Neural progenitor cell (in vitro differentiated cells): ENCODE data around the gene FYTTD1. TPM values are rescaled to one million over a fixed set of nuclear protein-coding genes. Genes with fewer than 3 reads are reported as not detected.

Experiments used
- DNase-seq: peaks from one replicate; pipeline ENCODE4 v3.0.0-alpha.2; 2016; ENCODE audit warnings: low spot score
- H2AFZ ChIP-seq: fragments of 200-600 bp; sonication (generic); replicated peaks from 2 replicates; pipeline ENCODE4 v1.6.1; 2016; ENCODE audit warnings: antibody characterized with exemption
- H3F3A ChIP-seq: fragments of 200-600 bp; sonication (generic); 2 replicates; pipeline ENCODE4 v1.6.1; 2016; ENCODE audit warnings: antibody characterized with exemption, low read depth
- H3K27ac ChIP-seq: fragments of 200-600 bp; sonication (generic); 2 replicates; pipeline ENCODE4 v1.5.1; 2016; ENCODE audit warnings: mild to moderate bottlenecking
- H3K27me3 ChIP-seq: fragments of 200-600 bp; sonication (generic); 2 replicates; pipeline ENCODE4 v1.6.1; 2016; ENCODE audit warnings: mild to moderate bottlenecking, moderate library complexity
- H3K36me3 ChIP-seq: fragments of 200-600 bp; sonication (generic); 2 replicates; pipeline ENCODE4 v1.5.1; 2016
- H3K4me1 ChIP-seq: fragments of 200-600 bp; sonication (generic); 2 replicates; pipeline ENCODE4 v1.6.1; 2016; ENCODE audit warnings: mixed run types
- H3K4me2 ChIP-seq: fragments of 200-600 bp; sonication (generic); 2 replicates; pipeline ENCODE4 v1.6.1; 2016
- H3K4me3 ChIP-seq: fragments of 200-600 bp; sonication (generic); 2 replicates; pipeline ENCODE4 v1.5.1; 2016
- H3K79me2 ChIP-seq: fragments of 200-600 bp; sonication (generic); 2 replicates; pipeline ENCODE4 v1.6.1; 2016; ENCODE audit warnings: low read depth
- H3K9ac ChIP-seq: fragments of 200-600 bp; sonication (generic); 2 replicates; pipeline ENCODE4 v1.6.1; 2016
- H3K9me3 ChIP-seq: fragments of 200-600 bp; sonication (generic); 2 replicates; pipeline ENCODE4 v1.5.1; 2016; ENCODE audit warnings: low read depth
- H4K20me1 ChIP-seq: fragments of 200-600 bp; sonication (generic); 2 replicates; pipeline ENCODE4 v1.6.1; 2016; ENCODE audit warnings: low read depth
- H3K27ac Mint-ChIP-seq: 3 replicates; pipeline ENCODE4 v1.8.0; 2021; ENCODE audit warnings: mixed read lengths
- H3K27me3 Mint-ChIP-seq: 2 replicates; pipeline ENCODE4 v1.8.0; 2022; ENCODE audit warnings: low read depth, mild to moderate bottlenecking, inconsistent platforms, moderate library complexity, mixed read lengths; ENCODE audit not compliant: insufficient read depth
- H3K36me3 Mint-ChIP-seq: 3 replicates; pipeline ENCODE4 v1.8.0; 2021; ENCODE audit warnings: mixed read lengths
- H3K4me1 Mint-ChIP-seq: 3 replicates; pipeline ENCODE4 v1.8.0; 2021; ENCODE audit warnings: mixed read lengths
- H3K4me3 Mint-ChIP-seq: 3 replicates; pipeline ENCODE4 v1.8.0; 2021; ENCODE audit warnings: mild to moderate bottlenecking, moderate library complexity, mixed read lengths
- H3K9me3 Mint-ChIP-seq: 3 replicates; pipeline ENCODE4 v1.8.0; 2020; ENCODE audit warnings: mixed read lengths
- EZH2 ChIP-seq: fragments of 200-600 bp; sonication (generic); IDR thresholded peaks from 2 replicates; pipeline ENCODE4 v1.6.1; 2017; ENCODE audit warnings: antibody characterized with exemption, mild to moderate bottlenecking, moderate library complexity
- EZH2phosphoT487 ChIP-seq: fragments of 200-600 bp; sonication (generic); IDR thresholded peaks from 2 replicates; pipeline ENCODE4 v1.6.1; 2017; ENCODE audit warnings: antibody characterized with exemption
- total RNA-seq: library from RNA; depleted of rRNA; stranded (reverse); fragments of >200 nt; gene quantifications from 2 replicates; pipeline ENCODE4 v1.2.3, GENCODE V29; 2015; ENCODE audit warnings: low replicate concordance
- TF ChIP-seq, protein P1 (sequence below): fragments of 200-600 bp; sonication (generic); IDR thresholded peaks from 2 replicates; pipeline ENCODE4 v1.5.1; 2017; ENCODE audit warnings: antibody characterized with exemption, mild to moderate bottlenecking

FYTTD1 gene
- total RNA-seq, 1 donor from 2014 or later: 104 TPM

DNA sequence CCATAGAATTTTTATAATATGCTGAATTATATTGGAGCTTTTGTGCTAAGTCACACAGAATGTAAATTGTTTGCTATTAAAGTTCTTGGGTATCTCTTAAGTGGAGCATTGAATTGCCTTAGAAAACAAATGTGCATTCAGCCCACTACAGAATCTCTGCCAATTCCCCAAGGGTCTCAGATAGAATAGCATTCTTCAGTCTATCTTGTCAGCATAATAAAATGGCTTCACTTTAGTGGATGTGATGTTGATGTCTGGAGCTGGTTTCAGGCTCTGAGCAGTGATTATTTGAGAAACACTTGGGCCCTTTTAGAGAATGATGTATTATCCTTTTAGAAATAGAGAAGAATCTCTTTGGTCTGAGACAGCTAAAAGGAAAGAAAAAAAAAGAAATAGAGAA lies 86.6 kb downstream of the FYTTD1 start:
- TF ChIP-seq, protein P1, sequence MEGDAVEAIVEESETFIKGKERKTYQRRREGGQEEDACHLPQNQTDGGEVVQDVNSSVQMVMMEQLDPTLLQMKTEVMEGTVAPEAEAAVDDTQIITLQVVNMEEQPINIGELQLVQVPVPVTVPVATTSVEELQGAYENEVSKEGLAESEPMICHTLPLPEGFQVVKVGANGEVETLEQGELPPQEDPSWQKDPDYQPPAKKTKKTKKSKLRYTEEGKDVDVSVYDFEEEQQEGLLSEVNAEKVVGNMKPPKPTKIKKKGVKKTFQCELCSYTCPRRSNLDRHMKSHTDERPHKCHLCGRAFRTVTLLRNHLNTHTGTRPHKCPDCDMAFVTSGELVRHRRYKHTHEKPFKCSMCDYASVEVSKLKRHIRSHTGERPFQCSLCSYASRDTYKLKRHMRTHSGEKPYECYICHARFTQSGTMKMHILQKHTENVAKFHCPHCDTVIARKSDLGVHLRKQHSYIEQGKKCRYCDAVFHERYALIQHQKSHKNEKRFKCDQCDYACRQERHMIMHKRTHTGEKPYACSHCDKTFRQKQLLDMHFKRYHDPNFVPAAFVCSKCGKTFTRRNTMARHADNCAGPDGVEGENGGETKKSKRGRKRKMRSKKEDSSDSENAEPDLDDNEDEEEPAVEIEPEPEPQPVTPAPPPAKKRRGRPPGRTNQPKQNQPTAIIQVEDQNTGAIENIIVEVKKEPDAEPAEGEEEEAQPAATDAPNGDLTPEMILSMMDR: no peak
- TF ChIP-seq EZH2 (no peak), EZH2phosphoT487 (no peak)
- peaks cover 22% of the 10 kb centered on the region for H3K36me3 Mint-ChIP-seq
- no peak for DNase-seq
- Histone ChIP-seq H3K27ac (no peak overlapping the region), H3K36me3 (peaks cover 30% of the 10 kb centered on the region), H3K4me2 (no peak overlapping the region), H3K27me3 (no peaks in the 10 kb centered on the region), H4K20me1 (no peaks in the 10 kb centered on the region), H3F3A (no peaks in the 10 kb centered on the region), H3K4me3 (no peak overlapping the region), H3K9me3 (no peaks in the 10 kb centered on the region), H3K79me2 (no peaks in the 10 kb centered on the region), H3K4me1 (no peaks in the 10 kb centered on the region), H2AFZ (no peak overlapping the region), H3K9ac (no peak overlapping the region)
- no peaks in the 10 kb centered on the region for H3K27me3 Mint-ChIP-seq
- no peak overlapping the region for H3K27ac Mint-ChIP-seq
- H3K4me3 Mint-ChIP-seq: no peak overlapping the region
- H3K4me1 Mint-ChIP-seq: no peaks in the 10 kb centered on the region
- no peaks in the 10 kb centered on the region for H3K9me3 Mint-ChIP-seq

Other genes starting within 250 kb of the FYTTD1 start
- 14.1 and 19.4 TPM in 2 replicates for gene BDH1, start 193.9 kb upstream of the FYTTD1 start, total RNA-seq
- 6.4 and 22.1 TPM in 2 replicates for gene RUBCN, start 13.0 kb upstream of the FYTTD1 start, total RNA-seq
- gene LRCH3, start 41.4 kb downstream of the FYTTD1 start, total RNA-seq: 45.9 and 56.2 TPM in 2 replicates
- 1,032 and 1,573 TPM in 2 replicates for gene RPL35A, start 200.3 kb downstream of the FYTTD1 start, total RNA-seq
- gene LMLN, start 210.3 kb downstream of the FYTTD1 start, total RNA-seq: 7.4 and 11.2 TPM in 2 replicates